ENCODE results near the gene LGR4. TPM values are rescaled to one million over a fixed set of nuclear protein-coding genes. Genes with fewer than 3 reads are reported as not detected.

Gene LGR4
- total and polyA plus RNA-seq, 9 of the 15 experiments (the other 6 are each of a cell fraction or from before 2014, with no cell fraction given), result 0.94 to 10.1 (median 5.8) TPM

DNA sequence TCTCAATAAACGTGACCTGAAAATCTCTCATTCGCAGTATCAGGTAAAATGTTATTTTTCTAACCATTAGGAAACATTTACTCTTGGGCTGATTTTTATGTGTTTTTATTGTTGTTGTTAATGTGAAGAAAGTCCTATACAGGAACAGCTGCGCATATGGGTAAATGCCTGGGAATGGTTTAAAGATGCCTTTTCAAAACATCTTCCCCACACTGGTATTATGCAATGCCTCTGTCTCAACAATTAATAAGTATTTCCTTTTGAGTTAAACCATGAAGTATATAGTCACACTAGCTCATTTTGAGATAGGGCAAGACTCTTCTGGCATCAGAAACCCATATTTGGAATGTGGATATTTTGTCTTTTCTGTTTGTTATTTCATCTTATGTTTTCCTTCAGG, 47.6 kb upstream of the LGR4 start:
- Histone ChIP-seq H3K4me1 (replicated peaks in 1 of 2; ENCODE audit: control insufficient read depth in 2 of 2, insufficient read depth in 2 of 2, low read length in 2 of 2) (no peaks in the 10 kb centered on the region), H3K79me2 (ENCODE audit: control insufficient read depth, insufficient read depth, low read length) (no peaks in the 10 kb centered on the region), H3K9me3 (replicated peaks; ENCODE audit: control insufficient read depth, insufficient read depth, low read depth, low read length) (no peaks in the 10 kb centered on the region), H3K27me3 (ENCODE audit: control insufficient read depth in 2 of 2, insufficient read depth in 2 of 2, low read length in 2 of 2) (no peaks in the 10 kb centered on the region), H3K27ac (ENCODE audit: extremely low read depth, low read depth, low read length) (no peak overlapping the region), H3K4me2 (ENCODE audit: insufficient read depth, low read length) (no peak overlapping the region), H3K4me3 (no peak overlapping the region), H3K36me3 (ENCODE audit: control insufficient read depth, insufficient read depth, low read length) (no peaks in the 10 kb centered on the region), H4K20me1 (replicated peaks; ENCODE audit: control insufficient read depth, insufficient read depth, low read length) (no peaks in the 10 kb centered on the region), H3K9ac (ENCODE audit: insufficient read depth in 1 of 2, low read depth in 2 of 2, low read length in 2 of 2) (no peak overlapping the region), H3K9me1 (ENCODE audit: control insufficient read depth, insufficient read depth, low read length) (no peaks in the 10 kb centered on the region), H2AFZ (ENCODE audit: low read depth, low read length) (no peak overlapping the region)
- no peak for TF ChIP-seq SAFB (IDR thresholded peaks at IDR 0.05; ENCODE audit: borderline replicate concordance, low read depth, low read length)
- TF ChIP-seq TARDBP (IDR thresholded peaks at IDR 0.05), result no peak
- no peak for TF ChIP-seq ZC3H8 (IDR thresholded peaks at IDR 0.05)
- TF ChIP-seq SMARCC2 (IDR thresholded peaks at IDR 0.05; ENCODE audit: low read depth), result no peak
- no peak for TF ChIP-seq FOXK1 (CRISPR knock-in tag; IDR thresholded peaks at IDR 0.05; ENCODE audit: borderline replicate concordance)
- no peak for TF ChIP-seq LEF1 (IDR thresholded peaks at IDR 0.05)
- TF ChIP-seq, protein P1, sequence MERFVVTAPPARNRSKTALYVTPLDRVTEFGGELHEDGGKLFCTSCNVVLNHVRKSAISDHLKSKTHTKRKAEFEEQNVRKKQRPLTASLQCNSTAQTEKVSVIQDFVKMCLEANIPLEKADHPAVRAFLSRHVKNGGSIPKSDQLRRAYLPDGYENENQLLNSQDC (CRISPR knock-in tag; IDR thresholded peaks at IDR 0.05), result no peak
- TF ChIP-seq SAP30 (IDR thresholded peaks at IDR 0.05; ENCODE audit: borderline replicate concordance, insufficient read depth, low read depth, low read length, poor library complexity, severe bottlenecking), result no peak
- TF ChIP-seq, protein P2, sequence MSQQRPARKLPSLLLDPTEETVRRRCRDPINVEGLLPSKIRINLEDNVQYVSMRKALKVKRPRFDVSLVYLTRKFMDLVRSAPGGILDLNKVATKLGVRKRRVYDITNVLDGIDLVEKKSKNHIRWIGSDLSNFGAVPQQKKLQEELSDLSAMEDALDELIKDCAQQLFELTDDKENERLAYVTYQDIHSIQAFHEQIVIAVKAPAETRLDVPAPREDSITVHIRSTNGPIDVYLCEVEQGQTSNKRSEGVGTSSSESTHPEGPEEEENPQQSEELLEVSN (IDR thresholded peaks at IDR 0.05; ENCODE audit: borderline replicate concordance in 1 of 2, extremely low read depth in 1 of 2, insufficient read depth in 1 of 2, insufficient read length in 1 of 2, low read depth in 1 of 2, low read length in 1 of 2, poor library complexity in 1 of 2, severe bottlenecking in 1 of 2), result no peak
- no peak for TF ChIP-seq MNT (conservative IDR thresholded peaks at IDR 0.05)
- TF ChIP-seq GABPA (tag; conservative IDR thresholded peaks at IDR 0.05; ENCODE audit: low read depth), result no peak
- TF ChIP-seq, protein P3, sequence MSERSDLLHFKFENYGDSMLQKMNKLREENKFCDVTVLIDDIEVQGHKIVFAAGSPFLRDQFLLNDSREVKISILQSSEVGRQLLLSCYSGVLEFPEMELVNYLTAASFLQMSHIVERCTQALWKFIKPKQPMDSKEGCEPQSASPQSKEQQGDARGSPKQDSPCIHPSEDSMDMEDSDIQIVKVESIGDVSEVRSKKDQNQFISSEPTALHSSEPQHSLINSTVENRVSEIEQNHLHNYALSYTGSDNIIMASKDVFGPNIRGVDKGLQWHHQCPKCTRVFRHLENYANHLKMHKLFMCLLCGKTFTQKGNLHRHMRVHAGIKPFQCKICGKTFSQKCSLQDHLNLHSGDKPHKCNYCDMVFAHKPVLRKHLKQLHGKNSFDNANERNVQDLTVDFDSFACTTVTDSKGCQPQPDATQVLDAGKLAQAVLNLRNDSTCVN (CRISPR knock-in tag; IDR thresholded peaks at IDR 0.05), result no peak
- no peak for TF ChIP-seq TCF7 (IDR thresholded peaks at IDR 0.05; ENCODE audit: borderline replicate concordance)
- no peak for TF ChIP-seq ZNF507 (tag; conservative IDR thresholded peaks at IDR 0.05)
- no peak for TF ChIP-seq SIX5 (IDR thresholded peaks at IDR 0.05; ENCODE audit: borderline replicate concordance in 1 of 2, insufficient read depth in 1 of 2, low read depth in 1 of 2, low read length in 2 of 2)
- TF ChIP-seq HCFC1 (IDR thresholded peaks at IDR 0.05; ENCODE audit: low read depth, low read length), result no peak
- TF ChIP-seq DACH1 (IDR thresholded peaks at IDR 0.05; ENCODE audit: partially characterized antibody), result no peak
- CTCF ChIA-PET (ENCODE audit: low intra/inter-chr PET ratio), result no interaction called here
- DNase-seq (ENCODE audit: extremely low read depth in 1 of 4, low spot score in 3 of 4), result no peak
- FAIRE-seq, result no peak
- POLR2A ChIA-PET, result no interaction called here
- intact Hi-C loops (cut with micrococcal nuclease), result no loop called here
- in situ Hi-C loops (cut with MboI), result no loop called here
- no peak for ATAC-seq
- WGBS (ENCODE audit: insufficient coverage, low coverage, missing lambda C conversion rate), result 0% methylated on average over 3 of the region's 3 CpGs
- no TSS peak for BruUV-seq (replicated peaks)
